Pons (tissue), 1 donor: ENCODE data around the gene TP53BP2.
"Not testable (repeated sequence)": the region's sequence is repeated elsewhere in the genome, so short reads cannot be mapped to it uniquely, and the experiment has no call there.

Source experiments
- DNase-seq: peaks from one replicate; pipeline ENCODE4 v3.0.0-alpha.2; 2016; ENCODE audit warnings: low spot score

TP53BP2 gene

GRCh38 chr1:223742856-223743517 lies 102.8 kb downstream of the TP53BP2 start:
- DNase-seq, result no peak

- DNase-seq, result no peak
Measured at GRCh38 chr1:223741861-223742260, 103.9 kb downstream of the TP53BP2 start.

GRCh38 chr1:223740038-223740736 lies 105.6 kb downstream of the TP53BP2 start:
- DNase-seq, result not testable (repeated sequence)

GRCh38 chr1:223739366-223740037 lies 106.2 kb downstream of the TP53BP2 start:
- no peak for DNase-seq

- DNase-seq, result no peak
Measured at GRCh38 chr1:223738465-223739365, 107.0 kb downstream of the TP53BP2 start.

DNA sequence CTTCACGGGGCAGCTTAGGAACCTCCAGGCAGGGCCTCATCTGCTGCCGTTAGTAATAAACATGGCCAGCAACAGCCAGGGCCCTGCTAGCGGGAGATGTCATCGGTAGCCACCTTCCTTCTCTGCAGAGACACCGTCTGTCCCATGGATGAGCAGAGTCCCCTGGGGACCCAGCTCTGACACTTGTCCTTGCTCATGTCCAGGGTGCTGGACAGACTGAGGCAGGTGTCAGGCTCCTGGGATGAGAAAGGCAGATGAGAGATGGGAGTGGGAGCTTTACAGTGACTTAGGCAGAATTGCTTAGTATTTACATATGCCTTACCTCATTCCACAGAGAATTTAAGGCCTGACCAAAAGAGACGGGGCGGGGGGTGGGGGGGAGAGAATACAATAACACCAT lies 108.4 kb downstream of the TP53BP2 start:
- DNase-seq, result no peak

DNA sequence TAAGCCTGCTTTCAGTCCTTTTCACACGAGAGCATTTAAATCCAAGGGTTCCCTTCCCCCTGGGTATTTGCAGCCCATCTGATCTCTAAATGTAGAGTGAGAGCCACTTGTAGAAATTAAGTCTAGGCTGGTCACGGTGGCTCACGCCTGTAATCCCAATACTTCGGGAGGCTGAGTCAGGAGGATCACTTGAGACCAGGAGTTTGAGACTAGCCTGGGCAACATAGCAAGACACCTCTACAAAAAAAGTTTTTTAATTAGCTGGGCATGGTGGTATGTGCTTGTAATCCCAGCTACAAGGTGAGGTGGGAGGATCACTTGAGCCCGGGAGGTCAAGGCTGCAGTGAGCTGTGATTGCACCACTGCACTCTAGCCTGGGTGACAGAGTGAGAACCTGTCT lies 109.1 kb downstream of the TP53BP2 start:
- DNase-seq, result not testable (repeated sequence)

- peak; percentile 56 for DNase-seq
Measured at GRCh38 chr1:223733898-223734852, 111.6 kb downstream of the TP53BP2 start.

GRCh38 chr1:223732993-223733798 lies 112.6 kb downstream of the TP53BP2 start:
- peak; percentile 45 for DNase-seq

GRCh38 chr1:223731133-223731770 lies 114.5 kb downstream of the TP53BP2 start:
- peak; percentile 58 for DNase-seq

DNA sequence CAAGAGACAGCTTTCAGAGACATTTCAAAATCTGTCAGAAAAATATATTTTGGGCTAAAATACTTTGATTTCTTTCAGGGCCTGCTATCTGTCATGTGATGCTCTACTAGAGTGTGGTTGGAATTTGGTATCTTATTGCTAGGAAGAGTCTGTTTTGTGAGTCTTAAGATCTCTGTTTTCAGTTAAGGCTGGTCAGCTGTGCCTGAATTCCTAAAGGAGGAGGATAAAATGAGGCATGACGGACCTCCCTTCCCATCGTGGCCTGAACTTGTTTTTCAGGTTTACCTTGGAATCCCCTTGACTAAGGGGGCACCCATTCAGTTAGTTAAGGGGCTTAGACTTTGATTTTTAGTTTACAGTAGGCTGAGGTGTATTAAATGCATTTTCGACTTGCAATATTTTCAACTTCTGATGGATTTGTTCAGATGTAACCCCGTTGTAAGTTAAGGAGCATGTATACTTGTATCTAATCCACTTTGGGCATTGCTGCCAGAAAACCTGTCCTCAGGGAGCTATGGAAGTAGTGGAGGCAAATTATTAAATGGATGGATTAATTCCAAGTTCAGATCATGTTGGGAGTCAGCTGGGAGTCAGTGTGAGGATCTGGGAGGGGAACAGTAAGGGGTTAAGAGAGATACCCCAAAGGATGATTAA lies 115.1 kb downstream of the TP53BP2 start:
- no peak for DNase-seq

- DNase-seq, result no peak
Measured at GRCh38 chr1:223729906-223730305, 115.8 kb downstream of the TP53BP2 start.
